Loucy (cell line): ENCODE data around the gene CACNA2D3.
"Not testable (repeated sequence)": the region's sequence is repeated elsewhere in the genome, so short reads cannot be mapped to it uniquely, and the experiment has no call there.

ENCODE experiments used
- H2AFZ ChIP-seq: fragments of 200-600 bp; sonication (generic); 2 replicates; pipeline ENCODE4 v1.6.0; 2016; ENCODE audit warnings: antibody characterized with exemption, mild to moderate bottlenecking, low read length, moderate library complexity
- H3F3A ChIP-seq: fragments of 200-600 bp; 2 replicates; pipeline ENCODE4 v1.6.0; 2016; ENCODE audit warnings: antibody characterized with exemption, low read depth, mild to moderate bottlenecking
- H3K27me3 ChIP-seq: fragments of 200-600 bp; sonication (generic); 2 replicates; pipeline ENCODE4 v1.6.1; 2014; ENCODE audit warnings: low read length, mild to moderate bottlenecking; ENCODE audit not compliant: insufficient read depth, poor library complexity, severe bottlenecking
- H3K36me3 ChIP-seq: fragments of 200-600 bp; sonication (generic); 2 replicates; pipeline ENCODE4 v1.6.1; 2016; ENCODE audit warnings: low read length; ENCODE audit not compliant: insufficient read depth
- H3K4me1 ChIP-seq: fragments of 200-600 bp; sonication (generic); 2 replicates; pipeline ENCODE4 v1.5.1; 2014; ENCODE audit warnings: low read length, mild to moderate bottlenecking; ENCODE audit not compliant: insufficient read depth, poor library complexity, severe bottlenecking
- H3K4me2 ChIP-seq: fragments of 200-600 bp; sonication (generic); 2 replicates; pipeline ENCODE4 v1.6.0; 2014; ENCODE audit warnings: antibody characterized with exemption, low read length, low read depth, mild to moderate bottlenecking; ENCODE audit not compliant: poor library complexity, severe bottlenecking
- H3K4me3 ChIP-seq: fragments of 200-600 bp; sonication (generic); 2 replicates; pipeline ENCODE4 v1.5.1; 2014; ENCODE audit warnings: low read length, mild to moderate bottlenecking, mixed read lengths; ENCODE audit not compliant: poor library complexity, severe bottlenecking
- H3K79me2 ChIP-seq: fragments of 200-600 bp; sonication (generic); 2 replicates; pipeline ENCODE4 v1.6.1; 2014; ENCODE audit warnings: low read length; ENCODE audit not compliant: insufficient read depth
- H3K9ac ChIP-seq: fragments of 200-600 bp; sonication (generic); 2 replicates; pipeline ENCODE4 v1.6.0; 2014; ENCODE audit warnings: mild to moderate bottlenecking, low read depth, low read length, moderate library complexity; ENCODE audit not compliant: poor library complexity, severe bottlenecking
- H3K9me2 ChIP-seq: fragments of 200-600 bp; sonication (generic); replicated peaks from 2 replicates; pipeline ENCODE4 v1.6.1; 2016; ENCODE audit warnings: low read depth, low read length, mixed read lengths
- H3K9me3 ChIP-seq: fragments of 200-600 bp; sonication (generic); 2 replicates; pipeline ENCODE4 v1.6.1; 2014; ENCODE audit warnings: mild to moderate bottlenecking, antibody characterized with exemption, low read length, low read depth; ENCODE audit not compliant: insufficient read depth
- H4K20me1 ChIP-seq: fragments of 200-600 bp; sonication (generic); 2 replicates; pipeline ENCODE4 v1.6.0; 2014; ENCODE audit warnings: antibody characterized with exemption, low read length, mild to moderate bottlenecking; ENCODE audit not compliant: insufficient read depth, poor library complexity, severe bottlenecking
- CTCF ChIP-seq: fragments of 200-600 bp; sonication (generic); conservative IDR thresholded peaks from 2 replicates; pipeline ENCODE4 v1.5.1; 2014; ENCODE audit warnings: mild to moderate bottlenecking, antibody characterized with exemption, low read length
- EZH2phosphoT487 ChIP-seq: fragments of 200-600 bp; IDR thresholded peaks from 2 replicates; pipeline ENCODE4 v1.6.1; 2018; ENCODE audit warnings: antibody characterized with exemption, mild to moderate bottlenecking, moderate library complexity, borderline replicate concordance

CACNA2D3 gene

DNA sequence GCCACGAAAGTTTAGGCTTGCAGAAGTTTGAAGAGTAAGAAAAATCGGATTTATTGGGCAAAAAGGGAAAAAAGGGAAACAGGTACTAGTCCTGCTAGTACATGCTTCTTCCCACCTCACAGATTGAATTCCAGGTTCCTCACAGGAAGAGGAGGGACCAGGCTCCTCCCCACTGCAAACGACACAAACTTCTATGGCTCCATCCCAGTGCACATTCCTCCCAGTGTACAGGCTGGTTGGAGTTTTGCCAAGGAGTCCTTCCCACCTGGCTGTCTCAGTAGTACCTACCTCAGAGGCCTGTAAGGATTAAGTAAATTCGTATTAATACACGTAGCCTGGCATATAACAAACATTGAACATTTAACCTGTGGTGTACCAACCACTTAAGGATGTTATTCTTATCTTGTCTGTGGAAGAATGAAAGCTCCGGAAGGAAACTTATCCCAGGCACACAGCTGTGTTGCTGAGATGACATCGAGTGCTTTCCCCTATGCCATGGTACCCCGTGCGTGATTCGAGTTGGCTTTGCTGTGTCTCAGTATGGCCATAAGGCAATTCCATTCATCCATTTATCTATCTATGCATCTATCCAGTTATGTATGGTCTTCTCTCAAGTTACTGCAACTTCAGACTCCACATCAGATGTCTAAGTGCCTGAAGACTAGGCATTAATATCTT lies 511.2 kb downstream of the CACNA2D3 start:
- no peaks in the 10 kb centered on the region for H3K79me2 ChIP-seq
- no peaks in the 10 kb centered on the region for H4K20me1 ChIP-seq
- no peaks in the 10 kb centered on the region for H3F3A ChIP-seq
- H3K9me2 ChIP-seq, result no peaks in the 10 kb centered on the region
- no peaks in the 10 kb centered on the region for H3K27me3 ChIP-seq
- no peaks in the 10 kb centered on the region; the same call in 1 of the 2 replicates for H3K9me3 ChIP-seq
- no peak overlapping the region for H3K4me3 ChIP-seq
- no peaks in the 10 kb centered on the region for H3K4me1 ChIP-seq
- no peak overlapping the region for H3K4me2 ChIP-seq
- no peaks in the 10 kb centered on the region for H3K36me3 ChIP-seq
- no peak overlapping the region for H3K9ac ChIP-seq
- TF ChIP-seq EZH2phosphoT487, result no peak
- no peak for TF ChIP-seq CTCF
- no peak overlapping the region for H2AFZ ChIP-seq

DNA sequence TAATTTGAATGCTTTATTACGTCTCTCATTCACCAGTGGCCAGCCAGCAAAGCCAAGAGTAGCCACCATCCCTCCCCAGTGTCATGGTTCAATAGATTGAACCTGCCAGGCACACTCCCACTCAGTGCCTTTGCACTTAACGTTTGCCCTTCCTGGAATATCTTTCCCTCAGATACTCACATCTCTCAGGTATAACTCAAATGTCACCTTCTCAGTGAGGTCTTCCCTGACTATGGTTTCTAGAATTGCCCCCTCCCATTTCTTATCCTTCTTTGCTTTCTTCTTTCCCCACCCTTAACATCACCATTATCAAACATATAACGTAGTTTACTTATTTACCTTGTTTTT lies 511.7 kb downstream of the CACNA2D3 start:
- no peak overlapping the region for H3K4me3 ChIP-seq
- H2AFZ ChIP-seq, result no peak overlapping the region
- no peaks in the 10 kb centered on the region for H3F3A ChIP-seq
- no peaks in the 10 kb centered on the region for H3K79me2 ChIP-seq
- H4K20me1 ChIP-seq, result no peaks in the 10 kb centered on the region
- H3K9ac ChIP-seq, result no peak overlapping the region
- H3K4me2 ChIP-seq, result no peak overlapping the region
- no peaks in the 10 kb centered on the region for H3K36me3 ChIP-seq
- no peaks in the 10 kb centered on the region; the same call in 1 of the 2 replicates for H3K9me3 ChIP-seq
- no peaks in the 10 kb centered on the region for H3K27me3 ChIP-seq
- no peaks in the 10 kb centered on the region for H3K4me1 ChIP-seq
- no peak for TF ChIP-seq CTCF
- no peak for TF ChIP-seq EZH2phosphoT487
- no peaks in the 10 kb centered on the region for H3K9me2 ChIP-seq

DNA sequence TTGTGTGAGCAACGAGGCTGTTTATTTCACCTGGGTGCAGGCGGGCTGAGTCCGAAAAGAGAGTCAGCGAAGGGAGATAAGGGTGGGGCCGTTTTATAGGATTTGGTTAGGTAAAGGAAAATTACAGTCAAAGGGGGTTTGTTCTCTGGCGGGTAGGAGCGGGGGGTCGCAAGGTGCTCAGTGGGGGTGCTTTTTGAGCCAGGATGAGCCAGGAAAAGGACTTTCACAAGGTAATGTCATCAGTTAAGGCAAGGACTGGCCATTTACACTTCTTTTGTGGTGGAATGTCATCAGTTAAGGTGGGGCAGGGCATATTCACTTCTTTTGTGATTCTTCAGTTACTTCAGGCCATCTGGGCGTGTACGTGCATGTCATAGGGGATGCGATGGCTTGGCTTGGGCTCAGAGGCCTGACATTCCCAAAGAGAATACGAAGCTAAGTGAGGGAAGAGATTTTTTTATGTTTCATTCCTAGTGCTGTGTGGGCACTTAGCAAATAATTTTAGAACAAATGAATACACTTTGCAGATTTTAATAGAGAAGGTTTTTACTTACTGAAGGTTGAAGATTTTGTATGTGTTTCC lies 517.5 kb downstream of the CACNA2D3 start:
- H3K4me3 ChIP-seq, H4K20me1 ChIP-seq, H3K9me2 ChIP-seq, H3K36me3 ChIP-seq, H3K79me2 ChIP-seq, H3F3A ChIP-seq, H3K4me1 ChIP-seq, H3K9ac ChIP-seq, H3K4me2 ChIP-seq, H3K27me3 ChIP-seq, H3K9me3 ChIP-seq, H2AFZ ChIP-seq: not testable (repeated sequence)
